Peyer's patch (tissue), 4 donors: Measurements from ENCODE around the gene ICE2. TPM values are rescaled to one million over a fixed set of nuclear protein-coding genes. Genes with fewer than 3 reads are reported as not detected.

Source experiments
- DNase-seq, 3 donors: peaks; one replicate each; pipeline ENCODE4 v3.0.0-alpha.2; 2017 to 2019
- H3K27ac ChIP-seq, 4 donors: fragments of 200-600 bp; sonication (generic); one replicate each; pipeline ENCODE4 v1.5.1; 2016 to 2019
- H3K27me3 ChIP-seq, 2 donors: fragments of 200-600 bp; sonication (generic); one replicate each; pipeline ENCODE4 v1.5.1; 2019
- H3K36me3 ChIP-seq, 3 donors: fragments of 200-600 bp; sonication (generic); one replicate each; pipeline ENCODE4 v1.5.1; 2016 to 2019
- H3K4me1 ChIP-seq, 4 donors: fragments of 200-600 bp; sonication (generic); one replicate each; pipeline ENCODE4 v1.5.1; 2016 to 2019
- H3K4me3 ChIP-seq, 4 donors: fragments of 200-600 bp; sonication (generic); 1 replicate in 3 of 4; 2 replicates in 1 of 4; pipeline ENCODE4 v1.5.1; 2016 to 2019; ENCODE audit warnings: mild to moderate bottlenecking in 1 of 4
- H3K9me3 ChIP-seq, 4 donors: fragments of 200-600 bp; sonication (generic); one replicate each; pipeline ENCODE4 v1.5.1; 2016 to 2019; ENCODE audit warnings: mild to moderate bottlenecking in 1 of 4
- POLR2A ChIP-seq, 2 donors: fragments of 450-650 bp; IDR thresholded peaks; one replicate each; pipeline ENCODE4 v1.5.1; 2017; ENCODE audit warnings: antibody characterized with exemption in 2 of 2, mild to moderate bottlenecking in 2 of 2, moderate library complexity in 2 of 2
- total RNA-seq, 4 donors: library from RNA; depleted of rRNA; stranded (reverse); fragments of >200 nt; gene quantifications; one replicate each; pipeline ENCODE4 v1.1.0, GENCODE V29; 2016
- TF ChIP-seq, protein P1 (sequence below), 6 experiments: fragments of 450-650 bp in 4 of 6; fragments of 200-600 bp in 2 of 6; sonication (generic) in 1 of 6; IDR thresholded peaks; one replicate each; pipeline ENCODE4 v1.5.1; 2017 to 2019; ENCODE audit warnings: antibody characterized with exemption in 6 of 6, mild to moderate bottlenecking in 3 of 6, moderate library complexity in 1 of 6

ICE2 gene
- total RNA-seq, 4 donors from 2014 or later, result 14.7 to 27.2 (median 19.6) TPM

DNA sequence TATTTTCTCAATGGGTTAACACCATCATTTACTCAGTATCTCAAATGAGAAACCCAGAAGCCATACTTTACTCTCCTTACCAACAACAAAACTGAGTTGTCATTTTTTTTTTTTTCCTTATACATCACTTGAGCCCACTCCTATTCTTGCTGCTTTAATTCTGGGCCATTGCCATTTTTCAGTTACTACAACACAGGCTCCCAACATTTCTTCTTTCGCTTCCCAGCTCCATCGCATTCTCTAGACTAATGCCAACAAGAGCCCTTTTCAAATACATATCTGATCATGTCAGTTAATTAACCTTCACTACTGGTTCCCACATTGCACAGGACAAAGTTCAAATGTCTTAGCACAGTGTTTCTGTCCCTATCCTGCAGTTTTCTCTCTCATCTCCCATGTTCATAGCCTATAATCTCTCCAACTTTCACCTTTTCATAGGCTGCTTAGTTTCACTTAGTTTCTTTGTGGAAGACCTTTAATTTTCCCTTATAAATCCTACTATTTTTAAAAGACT, 58.7 kb downstream of the ICE2 start:
- Histone ChIP-seq H3K36me3 (no peaks in the 10 kb centered on the region), H3K27me3 (no peaks in the 10 kb centered on the region), H3K9me3 (no peaks in the 10 kb centered on the region), H3K27ac (no peak overlapping the region), H3K4me1 (no peaks in the 10 kb centered on the region), H3K4me3 (no peak overlapping the region)
- DNase-seq, result no peak
- no peak for TF ChIP-seq POLR2A (IDR thresholded peaks at IDR 0.05)
- TF ChIP-seq, protein P1, sequence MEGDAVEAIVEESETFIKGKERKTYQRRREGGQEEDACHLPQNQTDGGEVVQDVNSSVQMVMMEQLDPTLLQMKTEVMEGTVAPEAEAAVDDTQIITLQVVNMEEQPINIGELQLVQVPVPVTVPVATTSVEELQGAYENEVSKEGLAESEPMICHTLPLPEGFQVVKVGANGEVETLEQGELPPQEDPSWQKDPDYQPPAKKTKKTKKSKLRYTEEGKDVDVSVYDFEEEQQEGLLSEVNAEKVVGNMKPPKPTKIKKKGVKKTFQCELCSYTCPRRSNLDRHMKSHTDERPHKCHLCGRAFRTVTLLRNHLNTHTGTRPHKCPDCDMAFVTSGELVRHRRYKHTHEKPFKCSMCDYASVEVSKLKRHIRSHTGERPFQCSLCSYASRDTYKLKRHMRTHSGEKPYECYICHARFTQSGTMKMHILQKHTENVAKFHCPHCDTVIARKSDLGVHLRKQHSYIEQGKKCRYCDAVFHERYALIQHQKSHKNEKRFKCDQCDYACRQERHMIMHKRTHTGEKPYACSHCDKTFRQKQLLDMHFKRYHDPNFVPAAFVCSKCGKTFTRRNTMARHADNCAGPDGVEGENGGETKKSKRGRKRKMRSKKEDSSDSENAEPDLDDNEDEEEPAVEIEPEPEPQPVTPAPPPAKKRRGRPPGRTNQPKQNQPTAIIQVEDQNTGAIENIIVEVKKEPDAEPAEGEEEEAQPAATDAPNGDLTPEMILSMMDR (IDR thresholded peaks at IDR 0.05), result no peak

- no peaks in the 10 kb centered on the region for H3K9me3 ChIP-seq
- H3K27ac ChIP-seq, result no peak overlapping the region
- H3K27me3 ChIP-seq, result no peaks in the 10 kb centered on the region
- no peaks in the 10 kb centered on the region for H3K36me3 ChIP-seq
- no peaks in the 10 kb centered on the region for H3K4me1 ChIP-seq
- TF ChIP-seq, protein P1 (IDR thresholded peaks at IDR 0.05), result no peak
- no peak for TF ChIP-seq POLR2A (IDR thresholded peaks at IDR 0.05)
- DNase-seq, result no peak
- H3K4me3 ChIP-seq, result no peak overlapping the region
Measured at GRCh38 chr15:60419753-60420152, 59.2 kb downstream of the ICE2 start.

- Histone ChIP-seq H3K27me3 (no peaks in the 10 kb centered on the region), H3K4me1 (no peaks in the 10 kb centered on the region), H3K27ac (no peak overlapping the region), H3K4me3 (no peak overlapping the region), H3K36me3 (no peaks in the 10 kb centered on the region), H3K9me3 (no peaks in the 10 kb centered on the region)
- TF ChIP-seq, protein P1 (IDR thresholded peaks at IDR 0.05), result no peak
- TF ChIP-seq POLR2A (IDR thresholded peaks at IDR 0.05), result no peak
- DNase-seq, result no peak
Measured at GRCh38 chr15:60418096-60418495, 60.8 kb downstream of the ICE2 start.

- no peak for TF ChIP-seq POLR2A (IDR thresholded peaks at IDR 0.05)
- Histone ChIP-seq H3K4me1 (no peaks in the 10 kb centered on the region), H3K27me3 (no peaks in the 10 kb centered on the region), H3K27ac (no peak overlapping the region), H3K9me3 (no peaks in the 10 kb centered on the region), H3K4me3 (no peak overlapping the region), H3K36me3 (no peaks in the 10 kb centered on the region)
- no peak for DNase-seq
Measured at GRCh38 chr15:60417112-60417511, 61.8 kb downstream of the ICE2 start.

DNA sequence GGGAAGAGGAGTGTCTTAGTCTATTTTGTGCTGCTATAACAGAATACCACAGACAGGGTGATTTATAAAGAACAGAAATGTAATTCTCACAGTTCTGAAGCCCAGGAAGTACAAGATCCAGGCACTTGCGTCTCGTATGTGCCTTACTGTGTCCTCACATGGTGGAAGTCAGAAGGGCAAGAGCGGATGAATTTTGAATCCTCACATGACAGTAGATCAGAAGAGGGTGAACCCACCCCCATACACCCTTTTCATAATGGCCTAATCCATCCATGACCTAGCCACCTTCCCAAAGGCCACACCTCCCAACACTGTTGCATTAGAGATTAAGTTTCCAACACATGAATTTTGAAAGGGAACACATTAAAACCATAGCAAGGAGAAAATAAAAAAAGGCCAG, 62.5 kb downstream of the ICE2 start:
- Histone ChIP-seq H3K9me3 (no peaks in the 10 kb centered on the region), H3K27me3 (no peaks in the 10 kb centered on the region), H3K27ac (no peak overlapping the region), H3K4me1 (no peaks in the 10 kb centered on the region), H3K4me3 (no peak overlapping the region), H3K36me3 (no peaks in the 10 kb centered on the region)
- no peak for DNase-seq
- TF ChIP-seq, protein P1 (IDR thresholded peaks at IDR 0.05), result no peak
- TF ChIP-seq POLR2A (IDR thresholded peaks at IDR 0.05), result no peak

- TF ChIP-seq, protein P1 (IDR thresholded peaks at IDR 0.05), result no peak
- TF ChIP-seq POLR2A (IDR thresholded peaks at IDR 0.05), result no peak
- Histone ChIP-seq H3K4me3 (no peak overlapping the region), H3K27ac (no peak overlapping the region)
Measured at GRCh38 chr15:60414016-60414682, 64.8 kb downstream of the ICE2 start.

More at GRCh38 chr15:60414016-60414682, 64.8 kb downstream of the ICE2 start:
- Histone ChIP-seq H3K27me3 (no peaks in the 10 kb centered on the region), H3K36me3 (no peaks in the 10 kb centered on the region), H3K9me3 (no peaks in the 10 kb centered on the region), H3K4me1 (peaks cover 0 to 2% (median 0%) of the 10 kb centered on the region in 4 donors)
- no peak for DNase-seq
